Keratinocyte (primary cell): ENCODE results near the gene MMEL1.

Experiments
- CTCF ChIP-seq, 3 experiments: IDR thresholded peaks in 1 of 3; conservative IDR thresholded peaks in 1 of 3; optimal IDR thresholded peaks in 1 of 3; 2 replicates in 2 of 3; 3 replicates in 1 of 3; pipeline versions ENCODE3 to v1.5.1; 2011; ENCODE audit warnings: low read length in 3 of 3, mild to moderate bottlenecking in 3 of 3, moderate library complexity in 2 of 3, control low read depth in 1 of 3, inconsistent platforms in 1 of 3; ENCODE audit not compliant: insufficient read depth in 2 of 3; ENCODE audit errors: extremely low read depth in 1 of 3
- EZH2 ChIP-seq: IDR thresholded peaks from one replicate; pipeline ENCODE4 v1.6.1; 2012; ENCODE audit warnings: inconsistent platforms, mild to moderate bottlenecking, low read length, moderate library complexity

- TF ChIP-seq CTCF (optimal IDR thresholded peaks at IDR 0.05 in 1 of 3, IDR thresholded peaks at IDR 0.05 in 1 of 3, conservative IDR thresholded peaks at IDR 0.05 in 1 of 3; ENCODE audit: extremely low read depth in 1 of 3, insufficient read depth in 2 of 3, low read length in 3 of 3) (no peak), EZH2 (no peak)
Observed at GRCh38 chr1:2639203-2639602, 6.4 kb upstream of the MMEL1 start.
